GM06990 (cell line): Measurements from ENCODE around the gene SEMA3B.
"Not testable (repeated sequence)": the region's sequence is repeated elsewhere in the genome, so short reads cannot be mapped to it uniquely, and the experiment has no call there.

Source experiments
- DNase-seq: peaks from one replicate; pipeline ENCODE4 v3.0.0-alpha.2; 2011; ENCODE audit not compliant: insufficient read length; ENCODE audit errors: extremely low read depth
- H3K27me3 ChIP-seq: replicated peaks from 2 replicates; pipeline ENCODE4 v1.6.0; 2011; ENCODE audit warnings: low read length; ENCODE audit not compliant: control insufficient read depth, insufficient read depth
- H3K36me3 ChIP-seq: 2 replicates; pipeline ENCODE4 v1.5.1; 2011; ENCODE audit warnings: low read length; ENCODE audit not compliant: control insufficient read depth, insufficient read depth
- H3K4me3 ChIP-seq: replicated peaks from 2 replicates; pipeline ENCODE4 v1.5.1; 2011; ENCODE audit warnings: low read depth, mild to moderate bottlenecking, control low read depth, low read length
- CTCF ChIP-seq: IDR thresholded peaks from 2 replicates; pipeline ENCODE4 v1.5.1; 2011; ENCODE audit warnings: low read length, control low read depth, mild to moderate bottlenecking, inconsistent platforms; ENCODE audit not compliant: insufficient read depth, poor library complexity, severe bottlenecking

The SEMA3B gene

GRCh38 chr3:50243543-50243895 is 25.4 kb upstream of the SEMA3B start:
- H3K4me3 ChIP-seq = no peak overlapping the region
- H3K36me3 ChIP-seq = peaks cover 19% of the 10 kb centered on the region
- H3K27me3 ChIP-seq = no peaks in the 10 kb centered on the region
- TF ChIP-seq CTCF = no peak
- DNase-seq = no peak

GRCh38 chr3:50244813-50245212 is 24.1 kb upstream of the SEMA3B start:
- not testable (repeated sequence) for H3K27me3 ChIP-seq, DNase-seq, H3K4me3 ChIP-seq
- H3K36me3 ChIP-seq = peaks cover 22% of the 10 kb centered on the region

GRCh38 chr3:50245251-50245745 is 23.6 kb upstream of the SEMA3B start:
- no peak for DNase-seq
- Histone ChIP-seq H3K4me3 (peak overlapping the region; percentile 60), H3K36me3 (peaks cover 24% of the 10 kb centered on the region)

GRCh38 chr3:50245831-50246516 is 23.0 kb upstream of the SEMA3B start:
- H3K27me3 ChIP-seq = no peaks in the 10 kb centered on the region
- TF ChIP-seq CTCF = peak; percentile 98
- peak overlapping the region; percentile 60 for H3K4me3 ChIP-seq
- peak; percentile 86 for DNase-seq
- H3K36me3 ChIP-seq = peaks cover 26% of the 10 kb centered on the region

More at GRCh38 chr3:50245251-50245745, 23.6 kb upstream of the SEMA3B start:
- H3K27me3 ChIP-seq = no peaks in the 10 kb centered on the region
- no peak for TF ChIP-seq CTCF

GRCh38 chr3:50246517-50246954 is 22.4 kb upstream of the SEMA3B start:
- peaks cover 29% of the 10 kb centered on the region for H3K36me3 ChIP-seq
- peak overlapping the region; percentile 60 for H3K4me3 ChIP-seq
- H3K27me3 ChIP-seq = no peaks in the 10 kb centered on the region
- DNase-seq = no peak
- TF ChIP-seq CTCF = no peak

- H3K27me3 ChIP-seq = no peaks in the 10 kb centered on the region
- H3K36me3 ChIP-seq = peaks cover 36% of the 10 kb centered on the region
- H3K4me3 ChIP-seq = no peak overlapping the region
- DNase-seq = no peak
- no peak for TF ChIP-seq CTCF
These were observed 20.6 kb upstream of the SEMA3B start for GRCh38 chr3:50248387-50248786.
